ENCODE results near the gene GAS6. TPM values are rescaled to one million over a fixed set of nuclear protein-coding genes. Genes with fewer than 3 reads are reported as not detected.
A peak's percentile ranks its signal among the peaks of the same experiment; 100 is the strongest.
"Not testable (repeated sequence)": the region's sequence is repeated elsewhere in the genome, so short reads cannot be mapped to it uniquely, and the experiment has no call there.

The GAS6 gene
- total RNA-seq, 1 donor from 2014 or later: 34.8 TPM

DNA sequence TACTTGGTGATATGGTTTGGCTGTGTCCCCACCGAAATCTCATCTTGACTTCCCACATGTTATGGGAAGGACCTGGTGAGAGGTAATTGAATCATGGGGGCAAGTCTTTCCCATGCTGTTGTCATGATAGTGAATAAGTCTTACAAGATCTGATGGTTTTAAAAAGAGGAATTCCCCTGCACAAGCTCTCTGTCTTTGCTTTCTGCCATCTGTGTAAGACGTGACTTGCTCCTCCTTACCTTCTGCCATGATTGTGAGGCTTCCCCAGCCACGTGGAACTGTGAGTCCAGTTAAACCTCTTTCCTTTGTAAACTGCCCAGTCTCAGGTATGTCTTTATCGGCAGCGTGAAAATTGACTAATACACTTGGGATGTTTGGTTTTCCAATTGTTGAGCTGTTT, 4.0 kb upstream of the GAS6 start:
- not testable (repeated sequence) for ATAC-seq

DNA sequence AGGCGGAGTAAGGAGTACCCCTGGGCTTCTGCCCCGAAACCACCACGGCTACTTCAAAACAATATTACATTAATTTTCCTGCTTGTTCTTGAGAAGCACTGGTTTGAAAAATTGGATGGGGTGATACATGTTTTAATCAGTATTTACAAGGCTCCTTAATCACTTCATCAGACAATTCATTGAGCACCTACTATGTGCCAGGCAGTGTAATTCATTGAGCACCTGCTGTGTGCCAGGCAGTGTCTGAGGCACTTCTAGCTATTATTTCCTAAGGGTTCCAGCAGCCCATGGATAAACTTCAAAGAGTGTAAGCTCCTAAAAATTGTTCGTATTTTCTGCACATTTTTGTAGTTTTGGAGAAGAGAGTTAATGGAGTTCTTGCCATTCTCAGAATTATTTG, 1.6 kb upstream of the GAS6 start:
- no peak for ATAC-seq

DNA sequence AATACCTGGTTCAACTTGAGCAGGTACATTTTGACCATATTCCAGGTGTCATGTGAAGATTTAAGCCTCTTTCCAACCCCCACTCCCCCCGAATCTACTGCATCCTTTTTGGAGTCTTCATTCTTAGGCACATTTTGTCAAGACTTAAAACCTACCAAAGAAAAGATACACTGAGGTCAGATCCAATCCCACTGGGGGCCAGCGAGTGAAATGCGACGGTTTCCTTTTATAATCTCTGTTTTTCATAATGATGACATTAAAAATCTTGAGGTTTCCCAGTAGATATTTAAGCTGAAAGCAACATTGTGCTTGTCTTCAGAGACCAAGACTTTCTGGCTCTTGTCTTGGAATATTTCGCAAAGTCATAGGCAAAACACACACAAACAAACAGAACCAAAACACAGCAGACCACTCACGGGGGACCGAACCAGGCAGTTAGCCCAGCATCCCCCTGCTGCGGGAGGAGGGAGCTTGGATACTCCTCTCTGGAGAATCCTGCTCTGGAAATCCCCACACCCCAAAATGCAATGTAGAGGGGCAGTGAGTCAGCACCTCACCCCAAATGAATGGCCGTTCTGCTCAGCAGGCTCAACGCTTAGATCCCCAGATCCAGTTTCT, 506 bp upstream of the GAS6 start:
- peak; percentile 40 for ATAC-seq

DNA sequence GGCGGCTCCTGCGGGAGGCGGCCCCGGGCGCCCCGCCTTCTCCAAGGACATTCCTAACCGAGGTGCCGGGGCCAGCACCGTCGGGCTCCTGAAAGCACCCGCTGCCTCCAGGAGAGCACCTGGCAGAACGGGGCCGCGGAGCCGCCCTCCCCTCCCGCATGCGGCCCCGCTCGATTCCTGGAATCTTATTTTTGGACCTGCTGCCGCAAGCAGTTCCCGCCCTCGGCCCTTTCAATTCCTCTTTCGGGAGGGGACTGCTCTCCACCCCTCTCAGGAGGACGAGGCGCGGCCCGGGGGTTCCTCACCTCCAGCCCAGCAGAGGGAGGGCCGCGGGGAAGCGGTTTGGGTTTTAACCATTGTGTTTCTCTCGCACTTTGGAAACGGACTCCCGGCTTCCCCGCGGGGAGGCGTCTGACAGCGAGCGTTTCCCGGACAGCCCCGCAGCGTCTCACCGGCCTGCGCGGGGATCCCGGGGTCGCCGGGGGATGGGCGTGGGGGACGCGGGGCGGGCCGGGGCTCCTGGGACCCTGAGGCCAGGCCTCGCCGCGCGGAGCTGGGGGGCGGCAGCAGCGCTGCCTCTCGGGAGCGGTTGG, 849 bp downstream of the GAS6 start:
- peak; percentile 29 for ATAC-seq

DNA sequence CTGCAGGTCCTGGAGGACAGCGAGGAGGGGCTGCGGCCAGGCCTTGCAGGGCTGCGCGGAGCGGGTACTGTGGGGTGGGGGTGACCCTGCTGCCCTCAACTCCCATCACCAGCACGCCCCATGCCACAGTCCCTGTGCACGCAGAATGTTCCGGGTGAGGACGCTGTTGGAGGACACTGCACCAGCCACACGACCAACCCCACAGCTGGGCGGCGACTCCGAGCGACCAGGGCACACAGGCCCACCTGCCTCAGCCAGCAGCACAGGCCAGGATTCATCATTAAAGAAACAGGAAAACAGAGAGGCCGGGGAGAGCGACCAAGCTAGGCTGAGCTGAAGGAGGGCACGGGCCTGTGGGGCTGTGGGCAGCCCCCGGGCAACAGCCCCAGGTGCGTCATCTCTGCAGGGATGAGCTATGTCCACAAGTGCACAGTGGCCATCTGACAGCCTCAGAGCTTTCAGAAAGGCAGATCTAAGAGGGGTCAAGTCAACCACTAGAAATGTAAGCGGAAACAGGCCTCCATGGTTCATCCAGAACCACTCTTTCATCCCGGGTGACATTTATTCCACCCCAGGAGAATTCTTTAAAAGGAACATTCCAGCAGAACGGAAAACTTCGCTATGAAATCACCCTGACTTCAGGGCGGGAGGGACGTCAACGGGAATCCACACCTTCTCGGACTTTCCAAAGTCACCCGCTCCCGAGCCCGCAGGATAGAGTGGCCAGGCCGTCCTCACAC, 1.5 kb downstream of the GAS6 start:
- no peak for ATAC-seq

DNA sequence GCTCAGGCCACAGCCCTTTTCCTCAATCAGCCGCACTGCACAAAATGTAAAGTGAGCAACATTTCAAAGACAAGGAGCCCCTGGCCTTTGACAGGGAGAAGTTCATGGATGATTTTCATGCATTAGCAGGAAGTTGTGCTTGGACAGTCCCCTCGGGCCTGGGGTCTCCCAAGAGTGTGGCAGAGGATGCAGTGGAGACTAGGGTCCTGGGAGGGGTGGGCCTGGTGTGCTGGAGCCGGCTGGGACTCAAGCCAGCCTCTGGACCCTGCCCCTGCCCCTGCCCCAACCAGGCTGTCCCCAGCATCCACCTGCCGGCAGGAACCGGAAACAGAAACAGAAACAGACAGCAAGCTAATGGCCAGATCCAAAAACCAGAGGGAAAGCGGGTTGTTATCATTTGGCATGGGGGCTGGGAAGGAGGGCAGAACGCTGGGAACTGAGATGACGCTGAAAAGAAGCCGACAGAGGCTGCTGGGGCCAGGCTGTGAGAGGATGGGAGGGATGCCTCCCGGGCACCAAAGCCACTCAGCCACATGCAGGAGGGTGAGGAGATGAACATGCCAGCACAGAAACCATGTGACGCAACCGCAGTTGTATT, 2.3 kb downstream of the GAS6 start:
- peak; percentile 66 for ATAC-seq

DNA sequence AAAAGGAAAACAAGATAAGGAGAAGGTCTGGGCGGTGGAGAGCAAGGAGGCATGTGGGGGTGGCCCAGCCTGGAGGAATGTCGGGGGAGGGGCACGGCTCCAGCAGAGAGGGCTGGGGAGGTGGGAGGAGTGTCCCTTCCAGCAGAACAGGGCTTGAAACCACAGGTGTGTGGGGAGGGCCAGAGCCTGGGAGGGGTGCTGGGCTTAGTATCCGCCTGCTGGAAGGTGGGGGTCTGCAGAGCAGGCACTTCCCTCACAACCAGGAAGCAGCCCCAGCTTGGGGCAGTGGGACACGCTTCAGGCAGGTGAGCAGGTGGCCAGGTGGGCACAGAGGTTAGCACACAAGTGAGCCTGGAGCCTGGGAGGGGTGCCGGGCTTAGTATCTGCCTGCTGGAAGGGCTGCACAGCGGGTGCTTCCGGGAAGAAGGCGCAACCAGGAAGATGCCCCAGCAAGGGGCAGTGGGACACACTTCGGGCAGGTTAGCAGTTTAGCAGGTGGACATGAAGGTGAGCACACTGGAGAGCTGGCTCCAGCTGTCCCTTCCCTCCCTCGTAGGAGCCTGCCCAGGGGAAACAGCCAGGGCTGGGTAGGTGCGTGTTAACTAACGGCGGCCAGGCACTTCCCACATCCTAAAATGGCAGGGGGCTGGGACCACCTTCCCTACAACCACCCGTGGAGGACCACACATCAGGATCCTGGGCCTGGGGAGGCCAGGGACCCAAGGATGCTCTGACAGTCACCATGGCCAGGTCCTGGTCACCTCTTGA, 3.0 kb downstream of the GAS6 start:
- ATAC-seq: no peak

DNA sequence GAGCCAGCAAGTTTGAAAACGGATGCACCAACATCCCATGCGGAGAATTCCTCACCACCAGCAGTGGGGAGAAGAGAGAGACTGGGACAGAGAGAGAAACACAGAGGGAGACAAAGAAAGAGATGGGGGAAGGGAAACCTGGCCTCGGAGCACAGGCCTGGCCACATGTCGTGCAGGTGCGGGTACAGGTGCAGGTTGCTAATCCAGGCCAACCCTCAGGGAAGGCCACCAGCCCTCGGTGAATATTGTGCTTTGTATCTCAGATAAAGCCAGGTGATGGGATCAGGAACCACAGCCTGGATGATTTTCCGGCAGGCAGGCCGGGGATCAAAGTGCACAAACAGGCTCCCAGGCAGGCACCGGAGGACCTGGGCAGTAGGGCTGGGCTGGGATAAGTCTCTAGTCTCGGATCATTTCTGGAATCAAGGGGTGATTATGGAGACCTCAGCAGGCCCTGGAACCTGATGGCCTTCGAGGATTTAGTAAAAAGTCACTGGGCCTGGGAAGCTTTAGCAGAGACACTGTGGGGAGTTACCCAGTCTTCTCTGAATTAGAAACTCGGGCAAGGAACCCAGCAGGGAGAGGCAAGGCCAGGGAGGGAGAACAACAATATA, 3.7 kb downstream of the GAS6 start:
- no peak for ATAC-seq

DNA sequence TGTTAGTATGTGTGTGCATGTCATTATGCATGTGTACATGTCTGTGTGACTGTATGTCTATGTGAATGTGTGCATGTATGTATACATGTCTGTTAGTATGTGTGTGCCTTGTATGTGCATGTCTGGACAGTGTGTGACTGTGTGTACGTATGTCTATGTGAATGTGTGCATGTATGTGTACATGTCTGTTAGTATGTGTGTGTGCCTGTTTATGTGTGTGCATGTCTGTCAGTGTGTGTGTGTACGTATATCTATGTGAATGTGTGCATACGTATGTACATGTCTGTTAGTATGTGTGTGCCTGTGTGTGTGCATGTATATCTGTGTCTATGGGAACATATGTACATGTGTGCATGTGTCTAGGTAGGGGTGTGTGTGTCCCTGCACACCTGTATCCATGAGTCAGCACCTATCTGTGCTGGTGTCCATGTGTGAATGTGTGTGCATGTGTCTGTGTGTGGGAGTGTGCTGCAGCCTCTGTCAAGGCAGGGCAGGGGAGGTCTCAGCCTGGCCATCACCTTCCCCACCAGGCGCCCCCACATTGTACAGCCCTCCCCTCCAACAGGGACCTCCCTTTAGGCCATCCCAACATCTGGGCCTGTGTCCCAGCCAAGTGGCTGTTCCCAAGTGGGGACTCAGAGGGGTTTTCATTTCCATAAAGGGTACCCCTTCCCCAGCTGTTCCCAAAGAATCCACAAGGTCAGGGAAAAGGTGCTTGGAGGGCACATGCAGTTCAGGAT, 4.4 kb downstream of the GAS6 start:
- ATAC-seq: no peak

DNA sequence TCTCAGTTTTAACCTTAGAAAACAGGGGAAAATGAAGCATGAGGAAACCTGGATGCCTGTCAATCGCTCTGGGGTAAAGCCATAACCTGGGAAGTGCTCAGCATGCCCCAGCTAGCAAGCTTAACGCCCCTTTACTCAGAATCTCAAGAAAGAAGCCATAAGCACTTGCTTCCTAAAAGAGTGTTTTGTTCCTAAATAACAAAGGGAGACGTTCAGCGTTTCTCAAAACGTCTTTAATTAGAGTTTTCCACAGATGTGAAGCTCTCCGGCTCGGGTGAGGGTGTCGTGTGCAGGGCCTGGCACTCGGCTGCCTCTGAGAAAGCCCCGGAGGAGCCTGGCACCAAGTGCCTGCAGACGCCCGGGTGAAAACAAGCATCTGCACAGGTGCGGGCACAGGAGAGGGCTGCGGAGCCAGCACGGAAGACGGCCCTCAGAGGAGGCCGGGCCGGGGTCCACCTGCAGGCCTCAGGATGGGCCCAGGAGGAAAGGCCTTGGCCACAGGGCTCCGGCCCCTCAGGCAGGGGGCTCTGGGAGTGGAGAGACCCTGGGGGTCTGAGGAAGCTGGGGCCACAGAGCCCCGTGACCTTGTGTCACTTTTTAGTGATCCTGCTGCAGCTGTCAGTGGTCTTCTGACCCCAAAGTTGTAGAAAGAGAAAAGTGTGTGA, 6.2 kb downstream of the GAS6 start:
- no peak for ATAC-seq

DNA sequence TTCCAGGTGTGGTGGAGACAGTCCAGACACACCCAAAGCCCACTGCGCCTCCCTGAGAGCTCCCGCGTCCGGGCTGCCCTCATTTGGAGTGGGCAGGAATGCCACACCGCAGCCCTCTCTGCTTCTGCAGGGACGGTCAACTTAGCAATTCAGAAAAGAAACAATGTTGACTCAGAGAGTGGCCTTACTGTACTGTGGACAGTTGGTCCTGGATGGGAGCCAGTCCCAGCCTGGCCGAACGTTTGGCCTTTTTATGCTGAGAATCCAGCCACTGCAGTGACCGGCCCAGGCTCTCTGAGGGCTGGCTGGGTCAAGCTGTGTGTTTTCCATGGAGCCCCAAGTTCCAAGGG, 7.2 kb downstream of the GAS6 start:
- ATAC-seq: no peak

DNA sequence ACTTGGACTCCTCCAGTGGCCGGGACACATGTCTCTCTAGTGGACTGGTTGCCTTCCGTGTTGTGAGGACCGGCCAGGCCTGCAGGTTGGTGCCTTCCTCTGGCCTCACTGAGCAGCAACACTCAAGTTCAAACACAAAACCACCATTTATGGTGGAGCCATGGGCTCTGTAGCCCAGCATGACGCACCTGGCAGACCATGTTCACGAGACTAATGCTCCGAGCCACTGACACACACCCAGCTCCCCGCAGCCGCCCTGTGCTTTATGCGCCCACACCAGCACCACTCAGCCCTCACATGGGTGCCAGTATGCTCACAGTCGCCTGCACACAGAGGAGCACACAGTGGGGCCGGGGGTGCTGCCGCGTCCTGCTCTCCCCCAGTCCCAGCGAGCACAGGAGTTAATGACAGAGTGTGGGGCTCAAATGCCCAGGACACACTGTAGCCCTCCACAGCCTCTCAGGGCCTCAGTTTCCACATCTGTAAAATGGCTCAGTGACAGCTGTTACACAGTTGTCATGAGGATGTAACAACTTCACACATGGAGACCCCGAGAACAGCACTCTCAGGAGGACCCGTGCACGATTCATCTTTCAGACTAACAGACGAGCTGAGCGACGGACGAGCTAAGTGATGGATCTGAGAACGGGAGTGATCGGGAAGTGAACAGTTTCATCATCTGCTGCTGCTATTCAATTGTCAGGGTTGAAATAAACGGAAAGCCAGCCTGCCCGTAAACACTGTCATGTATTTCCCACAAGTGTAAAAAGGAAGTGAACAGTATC, 7.8 kb downstream of the GAS6 start:
- no peak for ATAC-seq

DNA sequence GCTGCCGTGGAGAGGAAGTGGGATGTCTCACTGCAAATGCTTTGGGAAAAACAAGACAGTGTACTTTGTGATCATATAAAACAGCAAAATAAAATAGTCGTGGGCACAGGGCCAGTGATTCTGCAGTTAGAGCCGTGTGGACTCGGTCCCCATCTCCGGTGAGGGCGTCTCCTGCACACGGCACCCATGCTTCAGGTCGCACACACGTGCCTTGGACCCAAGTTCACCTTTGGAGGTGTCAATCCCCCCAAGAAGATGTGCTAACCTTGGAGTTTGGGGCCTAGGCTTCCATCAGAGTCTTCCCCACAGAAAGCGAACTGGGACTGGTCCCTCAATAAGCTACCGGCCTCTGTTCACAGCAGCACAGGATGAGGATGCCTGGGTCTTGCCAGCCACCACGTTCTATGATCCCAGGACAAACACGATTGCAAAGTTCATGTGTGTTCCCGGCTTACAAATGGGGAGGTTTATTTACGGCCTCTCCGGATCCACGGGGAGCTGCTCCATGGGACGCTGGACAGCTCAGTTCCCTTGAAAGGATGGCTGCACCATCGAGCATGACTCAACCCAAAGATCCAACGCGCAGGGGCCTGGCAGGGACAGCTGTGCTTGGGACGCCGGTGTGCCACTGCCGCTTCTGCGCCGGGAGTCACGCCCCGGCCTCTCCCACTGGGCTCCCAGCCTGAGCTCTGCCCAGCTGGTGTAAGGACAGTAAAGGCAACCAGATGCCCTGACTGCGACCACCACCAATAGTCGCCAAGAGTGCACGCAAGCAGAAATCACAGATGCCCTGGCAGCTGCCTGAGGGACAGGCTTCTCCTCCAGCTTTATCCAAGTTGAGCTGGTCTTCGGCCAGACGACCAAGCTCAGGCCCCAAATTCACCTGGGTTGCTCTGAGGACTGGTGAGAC, 8.6 kb downstream of the GAS6 start:
- no peak for ATAC-seq

DNA sequence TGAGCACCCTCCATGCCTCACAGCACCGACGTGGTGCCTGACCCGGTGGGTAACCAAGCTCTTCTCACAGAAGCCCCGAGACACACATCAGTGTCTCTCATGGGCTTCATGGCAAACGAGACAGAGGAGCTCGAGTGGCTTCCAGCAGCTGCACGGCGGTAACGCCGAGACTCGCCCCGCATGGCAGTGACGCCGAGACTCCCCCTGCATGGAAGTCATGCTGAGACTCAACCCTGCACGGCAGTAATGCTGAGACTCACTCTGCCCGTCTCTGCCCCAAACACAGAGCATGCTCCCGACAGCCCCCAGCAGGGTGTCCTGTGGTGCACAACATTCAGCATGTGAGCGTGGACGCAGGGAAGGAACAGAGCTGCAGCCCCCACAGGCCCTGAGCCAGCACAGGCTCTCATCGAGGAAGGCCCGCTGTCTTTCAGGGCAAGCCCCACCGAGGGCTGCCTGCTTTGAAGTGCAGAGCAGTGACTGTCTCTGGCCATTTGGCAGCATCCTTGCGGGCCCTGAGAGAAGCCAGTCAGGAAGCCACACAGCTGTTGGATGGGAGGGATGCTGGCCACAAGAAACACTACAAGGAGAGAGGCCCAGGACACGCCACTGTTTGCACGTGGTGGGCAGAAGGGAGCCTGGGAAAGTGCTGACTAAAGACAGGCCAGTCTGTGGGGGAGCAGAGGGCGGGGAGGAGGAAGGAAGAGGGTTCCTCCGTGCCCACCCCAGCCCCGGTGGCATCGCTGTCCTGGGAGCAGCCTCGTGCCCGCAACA, 9.5 kb downstream of the GAS6 start:
- ATAC-seq: no peak

DNA sequence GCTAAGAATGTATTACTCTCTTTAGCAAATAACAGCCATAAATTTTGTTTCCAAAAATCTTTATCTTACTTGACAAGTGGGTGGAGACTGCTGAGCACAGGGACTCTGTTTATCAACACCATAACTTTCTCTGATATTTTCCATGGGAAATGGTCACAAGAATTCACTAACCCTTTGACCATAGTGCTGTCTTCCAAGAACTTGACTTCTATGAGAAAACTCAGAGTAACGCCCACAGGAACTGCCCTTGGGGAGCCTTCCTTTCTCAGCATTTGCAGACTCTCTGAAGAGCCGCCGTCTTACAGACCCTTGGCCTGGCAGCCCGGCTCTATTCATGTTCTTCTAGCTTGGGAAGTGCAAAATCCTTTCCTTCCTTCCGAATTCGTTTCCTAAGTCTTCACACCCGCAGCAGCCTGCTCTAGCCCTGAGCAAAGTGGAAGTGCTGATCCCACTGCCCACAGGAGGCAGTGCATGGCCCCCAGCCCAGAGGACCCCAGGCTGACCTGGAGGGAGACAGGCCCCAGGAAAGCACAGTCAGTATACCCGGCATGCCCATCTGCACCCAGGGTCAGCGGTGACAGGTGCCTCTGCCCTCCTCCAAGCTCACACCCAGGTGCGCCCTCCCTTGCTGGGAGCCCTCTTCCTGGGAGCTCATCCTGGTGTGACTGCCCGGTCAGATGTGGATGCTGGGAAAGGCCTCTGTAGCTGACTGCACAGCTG, 10.2 kb downstream of the GAS6 start:
- no peak for ATAC-seq

DNA sequence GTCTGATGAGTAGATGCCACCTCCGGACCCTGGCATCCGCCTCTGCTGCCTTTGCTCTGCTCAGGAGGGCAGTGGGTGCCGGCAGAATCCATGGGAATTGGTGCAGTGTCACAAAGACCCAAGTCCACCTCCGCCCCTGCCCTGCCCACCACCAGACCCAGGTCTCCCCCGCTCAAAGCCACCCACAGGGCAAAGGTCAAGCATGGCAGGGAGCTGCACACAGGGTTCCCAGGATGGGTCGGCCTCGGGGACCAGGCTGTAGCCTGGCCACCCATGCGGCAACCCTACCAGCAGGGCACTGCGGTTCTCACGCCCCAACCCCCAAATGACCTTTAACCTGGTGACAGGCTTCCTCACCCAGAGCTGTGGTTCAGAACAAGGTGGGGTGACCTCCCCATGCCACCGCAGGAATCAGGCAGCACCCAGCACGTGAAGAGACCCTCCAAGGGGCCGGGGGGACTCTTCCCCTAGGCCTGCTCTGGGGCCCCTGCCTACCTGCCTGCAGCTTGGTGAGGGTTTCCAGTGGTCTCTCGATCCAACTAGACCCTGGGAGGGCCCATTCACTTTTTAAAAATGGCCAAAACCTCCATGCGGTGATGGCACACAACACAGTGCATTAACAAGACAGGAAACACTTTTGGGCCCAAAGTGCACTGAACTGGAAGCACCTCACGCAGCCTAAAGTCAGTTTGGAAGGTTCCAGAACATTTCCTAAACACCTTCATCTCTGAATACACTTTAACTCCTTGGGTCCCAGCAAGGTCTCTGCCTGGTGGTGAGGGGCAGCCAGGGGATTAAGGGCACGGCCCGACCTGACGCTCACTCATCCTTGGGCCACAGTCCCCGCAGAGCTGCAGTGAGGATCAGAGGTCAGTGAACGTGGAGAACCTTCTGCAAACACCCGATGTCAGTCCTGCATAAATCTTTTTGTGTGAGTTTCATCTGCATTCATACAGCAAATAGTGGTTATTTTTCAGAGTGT, 11.0 kb downstream of the GAS6 start:
- no peak for ATAC-seq
